ENCODE data around the gene LRRC4B. TPM values are rescaled to one million over a fixed set of nuclear protein-coding genes. Genes with fewer than 3 reads are reported as not detected.

Gene LRRC4B
- total and polyA plus RNA-seq, 2 of the 13 experiments (the other 11 are each of a cell fraction or from before 2014, with no cell fraction given) = not detected

DNA sequence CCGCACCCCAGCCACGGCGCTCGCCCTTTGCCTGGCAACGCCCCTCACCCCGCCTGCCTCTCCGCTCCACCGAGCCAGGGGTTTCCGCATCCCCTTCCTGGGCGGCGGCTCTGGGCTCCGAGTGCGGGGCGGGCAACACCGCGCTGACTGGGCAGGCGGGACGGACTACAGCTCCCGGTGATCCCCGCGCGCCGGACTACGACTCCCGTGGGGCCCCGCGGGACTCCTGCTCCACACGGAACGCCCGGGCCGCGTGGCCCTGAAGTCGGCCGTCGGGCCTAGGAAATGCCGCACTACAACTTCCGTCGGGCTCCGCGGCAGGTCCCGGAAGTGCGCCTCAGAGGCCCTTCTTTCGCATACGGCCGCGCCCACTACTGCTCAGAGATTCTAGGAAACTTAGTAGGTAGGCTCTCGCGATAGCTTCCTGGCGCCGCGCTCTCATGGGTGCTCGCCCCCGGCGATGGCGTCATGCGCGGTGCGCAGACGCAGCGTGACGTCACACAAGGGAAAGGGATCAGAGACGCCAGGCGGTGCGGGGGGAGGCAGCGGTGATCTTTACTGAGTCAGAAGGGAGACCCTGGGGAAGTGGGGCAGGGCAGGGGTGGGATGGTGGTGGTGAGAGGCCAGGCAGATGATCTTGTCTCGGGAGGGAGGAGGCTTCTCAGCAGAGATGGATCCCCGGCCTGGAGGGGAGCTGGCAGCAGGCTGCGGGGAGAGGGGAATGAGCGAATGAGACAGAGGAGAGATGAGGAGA is 57.0 kb downstream of the LRRC4B start, which contains the start of gene JOSD2 (continued):
- TF ChIP-seq PHB2 (IDR thresholded peaks at IDR 0.05; ENCODE audit: partially characterized antibody) (no peak), ADNP (CRISPR knock-in tag; IDR thresholded peaks at IDR 0.05) (no peak), NBN (conservative IDR thresholded peaks at IDR 0.05) (no peak), HOXD1 (CRISPR knock-in tag; IDR thresholded peaks at IDR 0.05) (no peak), ZNF292 (CRISPR knock-in tag; IDR thresholded peaks at IDR 0.05; ENCODE audit: borderline replicate concordance, low read depth) (no peak), ZNF670 (CRISPR knock-in tag; IDR thresholded peaks at IDR 0.05; ENCODE audit: borderline replicate concordance) (peak; percentile 61; the same call in 1 of the 2 replicates), ZNF747 (CRISPR knock-in tag; IDR thresholded peaks at IDR 0.05; ENCODE audit: borderline replicate concordance) (0 out of 2 replicates have a peak, but pooled peaks have one; percentile 60), KMT2A (CRISPR knock-in tag; IDR thresholded peaks at IDR 0.05) (no peak), ZNF605 (CRISPR knock-in tag; IDR thresholded peaks at IDR 0.05) (no peak), DNMT3B (CRISPR knock-in tag; conservative IDR thresholded peaks at IDR 0.05) (no peak), ZNF614 (CRISPR knock-in tag; IDR thresholded peaks at IDR 0.05; ENCODE audit: borderline replicate concordance) (no peak), ETV5 (CRISPR knock-in tag; IDR thresholded peaks at IDR 0.05; ENCODE audit: borderline replicate concordance) (peak; percentile 50; the same call in 1 of the 2 replicates), ZFP82 (CRISPR knock-in tag; IDR thresholded peaks at IDR 0.05; ENCODE audit: borderline replicate concordance) (no peak), SOX13 (IDR thresholded peaks at IDR 0.05) (no peak), SOX13 (CRISPR knock-in tag; conservative IDR thresholded peaks at IDR 0.05 in 1 of 2, IDR thresholded peaks at IDR 0.05 in 1 of 2) (no peak)
- TF ChIP-seq, protein P1, sequence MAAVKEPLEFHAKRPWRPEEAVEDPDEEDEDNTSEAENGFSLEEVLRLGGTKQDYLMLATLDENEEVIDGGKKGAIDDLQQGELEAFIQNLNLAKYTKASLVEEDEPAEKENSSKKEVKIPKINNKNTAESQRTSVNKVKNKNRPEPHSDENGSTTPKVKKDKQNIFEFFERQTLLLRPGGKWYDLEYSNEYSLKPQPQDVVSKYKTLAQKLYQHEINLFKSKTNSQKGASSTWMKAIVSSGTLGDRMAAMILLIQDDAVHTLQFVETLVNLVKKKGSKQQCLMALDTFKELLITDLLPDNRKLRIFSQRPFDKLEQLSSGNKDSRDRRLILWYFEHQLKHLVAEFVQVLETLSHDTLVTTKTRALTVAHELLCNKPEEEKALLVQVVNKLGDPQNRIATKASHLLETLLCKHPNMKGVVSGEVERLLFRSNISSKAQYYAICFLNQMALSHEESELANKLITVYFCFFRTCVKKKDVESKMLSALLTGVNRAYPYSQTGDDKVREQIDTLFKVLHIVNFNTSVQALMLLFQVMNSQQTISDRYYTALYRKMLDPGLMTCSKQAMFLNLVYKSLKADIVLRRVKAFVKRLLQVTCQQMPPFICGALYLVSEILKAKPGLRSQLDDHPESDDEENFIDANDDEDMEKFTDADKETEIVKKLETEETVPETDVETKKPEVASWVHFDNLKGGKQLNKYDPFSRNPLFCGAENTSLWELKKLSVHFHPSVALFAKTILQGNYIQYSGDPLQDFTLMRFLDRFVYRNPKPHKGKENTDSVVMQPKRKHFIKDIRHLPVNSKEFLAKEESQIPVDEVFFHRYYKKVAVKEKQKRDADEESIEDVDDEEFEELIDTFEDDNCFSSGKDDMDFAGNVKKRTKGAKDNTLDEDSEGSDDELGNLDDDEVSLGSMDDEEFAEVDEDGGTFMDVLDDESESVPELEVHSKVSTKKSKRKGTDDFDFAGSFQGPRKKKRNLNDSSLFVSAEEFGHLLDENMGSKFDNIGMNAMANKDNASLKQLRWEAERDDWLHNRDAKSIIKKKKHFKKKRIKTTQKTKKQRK (IDR thresholded peaks at IDR 0.05; ENCODE audit: low read length) = no peak
- TF ChIP-seq, protein P2, sequence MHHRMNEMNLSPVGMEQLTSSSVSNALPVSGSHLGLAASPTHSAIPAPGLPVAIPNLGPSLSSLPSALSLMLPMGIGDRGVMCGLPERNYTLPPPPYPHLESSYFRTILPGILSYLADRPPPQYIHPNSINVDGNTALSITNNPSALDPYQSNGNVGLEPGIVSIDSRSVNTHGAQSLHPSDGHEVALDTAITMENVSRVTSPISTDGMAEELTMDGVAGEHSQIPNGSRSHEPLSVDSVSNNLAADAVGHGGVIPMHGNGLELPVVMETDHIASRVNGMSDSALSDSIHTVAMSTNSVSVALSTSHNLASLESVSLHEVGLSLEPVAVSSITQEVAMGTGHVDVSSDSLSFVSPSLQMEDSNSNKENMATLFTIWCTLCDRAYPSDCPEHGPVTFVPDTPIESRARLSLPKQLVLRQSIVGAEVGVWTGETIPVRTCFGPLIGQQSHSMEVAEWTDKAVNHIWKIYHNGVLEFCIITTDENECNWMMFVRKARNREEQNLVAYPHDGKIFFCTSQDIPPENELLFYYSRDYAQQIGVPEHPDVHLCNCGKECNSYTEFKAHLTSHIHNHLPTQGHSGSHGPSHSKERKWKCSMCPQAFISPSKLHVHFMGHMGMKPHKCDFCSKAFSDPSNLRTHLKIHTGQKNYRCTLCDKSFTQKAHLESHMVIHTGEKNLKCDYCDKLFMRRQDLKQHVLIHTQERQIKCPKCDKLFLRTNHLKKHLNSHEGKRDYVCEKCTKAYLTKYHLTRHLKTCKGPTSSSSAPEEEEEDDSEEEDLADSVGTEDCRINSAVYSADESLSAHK (CRISPR knock-in tag; IDR thresholded peaks at IDR 0.05; ENCODE audit: borderline replicate concordance) = no peak
- TF ChIP-seq, protein P3, sequence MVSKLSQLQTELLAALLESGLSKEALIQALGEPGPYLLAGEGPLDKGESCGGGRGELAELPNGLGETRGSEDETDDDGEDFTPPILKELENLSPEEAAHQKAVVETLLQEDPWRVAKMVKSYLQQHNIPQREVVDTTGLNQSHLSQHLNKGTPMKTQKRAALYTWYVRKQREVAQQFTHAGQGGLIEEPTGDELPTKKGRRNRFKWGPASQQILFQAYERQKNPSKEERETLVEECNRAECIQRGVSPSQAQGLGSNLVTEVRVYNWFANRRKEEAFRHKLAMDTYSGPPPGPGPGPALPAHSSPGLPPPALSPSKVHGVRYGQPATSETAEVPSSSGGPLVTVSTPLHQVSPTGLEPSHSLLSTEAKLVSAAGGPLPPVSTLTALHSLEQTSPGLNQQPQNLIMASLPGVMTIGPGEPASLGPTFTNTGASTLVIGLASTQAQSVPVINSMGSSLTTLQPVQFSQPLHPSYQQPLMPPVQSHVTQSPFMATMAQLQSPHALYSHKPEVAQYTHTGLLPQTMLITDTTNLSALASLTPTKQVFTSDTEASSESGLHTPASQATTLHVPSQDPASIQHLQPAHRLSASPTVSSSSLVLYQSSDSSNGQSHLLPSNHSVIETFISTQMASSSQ (IDR thresholded peaks at IDR 0.05; ENCODE audit: low read depth) = no peak
- TF ChIP-seq, protein P3 (CRISPR knock-in tag; IDR thresholded peaks at IDR 0.05; ENCODE audit: borderline replicate concordance) = no peak
- TF ChIP-seq, protein P4, sequence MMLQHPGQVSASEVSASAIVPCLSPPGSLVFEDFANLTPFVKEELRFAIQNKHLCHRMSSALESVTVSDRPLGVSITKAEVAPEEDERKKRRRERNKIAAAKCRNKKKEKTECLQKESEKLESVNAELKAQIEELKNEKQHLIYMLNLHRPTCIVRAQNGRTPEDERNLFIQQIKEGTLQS (CRISPR knock-in tag; IDR thresholded peaks at IDR 0.05) = no peak

Data from HepG2 (cell line).